AG09309 (cell line): Measurements from ENCODE around the gene PLP1.

Experiments
- DNase-seq: peaks from one replicate; pipeline ENCODE4 v3.0.0-alpha.2; 2010; ENCODE audit warnings: low read depth
- H3K4me3 ChIP-seq: 2 replicates; pipeline ENCODE4 v1.5.1; 2011; ENCODE audit warnings: mild to moderate bottlenecking, low read depth, low read length, moderate library complexity; ENCODE audit not compliant: control insufficient read depth
- CTCF ChIP-seq: IDR thresholded peaks from 2 replicates; pipeline ENCODE4 v1.5.1; 2011; ENCODE audit warnings: mild to moderate bottlenecking, low read depth, low read length, inconsistent platforms; ENCODE audit not compliant: insufficient read depth, control insufficient read depth; ENCODE audit errors: missing control alignments

The PLP1 gene

GRCh38 chrX:103776546-103776945, at the start of gene PLP1:
PLP1 (plus strand) TSS chrX:103776840; CDS start chrX:103776996, 156 bp downstream.
- no peak for TF ChIP-seq CTCF
- no peak within 1 kb of the TSS for H3K4me3 ChIP-seq
- no peak for DNase-seq

- TF ChIP-seq CTCF, result no peak
- DNase-seq, result no peak
- H3K4me3 ChIP-seq, result no peak overlapping the region
Measured at GRCh38 chrX:103727115-103727514, 49.5 kb upstream of the PLP1 start.

GRCh38 chrX:103729015-103729414, 47.6 kb upstream of the PLP1 start:
- TF ChIP-seq CTCF, result no peak
- no peak overlapping the region for H3K4me3 ChIP-seq
- no peak for DNase-seq

GRCh38 chrX:103730147-103730795, 46.4 kb upstream of the PLP1 start:
- no peak for DNase-seq
- no peak overlapping the region for H3K4me3 ChIP-seq
- no peak for TF ChIP-seq CTCF

GRCh38 chrX:103730796-103731493, 45.7 kb upstream of the PLP1 start:
- no peak overlapping the region for H3K4me3 ChIP-seq
- DNase-seq, result peak; percentile 23
- no peak for TF ChIP-seq CTCF

- no peak for TF ChIP-seq CTCF
- H3K4me3 ChIP-seq, result no peak overlapping the region
- no peak for DNase-seq
Measured at GRCh38 chrX:103733017-103733416, 43.6 kb upstream of the PLP1 start.
